IPS DF 4.7 (cell line): ENCODE data around the gene ZNF683.
"Not testable (repeated sequence)": the region's sequence is repeated elsewhere in the genome, so short reads cannot be mapped to it uniquely, and the experiment has no call there.

Experiments used
- DNase-seq: peaks from one replicate; pipeline ENCODE4 v3.0.0-alpha.2; 2013; ENCODE audit warnings: low spot score; ENCODE audit errors: extremely low read depth

The ZNF683 gene

GRCh38 chr1:26385063-26385462, 12.5 kb upstream of the ZNF683 start:
- DNase-seq, result not testable (repeated sequence)

DNA sequence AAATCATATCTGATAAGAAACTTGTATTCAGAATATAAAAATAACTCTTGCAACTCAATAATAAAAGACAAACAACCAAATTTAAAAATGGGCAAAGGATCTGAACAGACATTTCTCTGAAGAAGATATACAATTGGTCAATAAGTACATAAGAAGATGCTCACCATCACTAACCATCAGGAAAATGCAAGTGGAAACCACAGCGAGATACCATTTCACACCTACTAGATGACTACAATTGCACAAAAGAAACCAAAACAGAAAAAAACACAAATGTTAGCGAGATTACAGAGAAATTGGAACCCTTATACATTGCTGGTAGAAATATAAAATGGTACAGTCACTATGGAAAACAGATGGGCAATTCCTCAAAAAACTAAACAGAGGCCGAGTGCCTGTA, 11.5 kb upstream of the ZNF683 start:
- DNase-seq, result no peak

DNA sequence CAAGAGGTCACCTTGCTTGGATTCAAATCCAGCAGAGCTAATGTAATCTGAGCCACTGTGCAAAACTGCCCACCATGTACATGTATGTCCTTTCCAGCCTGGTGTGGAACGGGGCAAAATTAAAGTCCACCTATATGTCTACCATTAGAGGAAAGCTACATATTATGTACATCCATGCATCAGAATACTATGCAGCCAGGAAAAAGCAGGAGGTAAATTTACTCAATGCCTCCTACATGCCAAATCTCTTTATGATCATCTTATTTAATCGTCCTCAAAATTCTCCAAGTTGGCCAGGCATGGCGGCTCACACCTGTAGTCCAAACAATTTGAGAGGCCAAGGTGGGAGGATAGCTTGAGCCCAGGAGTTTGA, 6.3 kb upstream of the ZNF683 start:
- DNase-seq, result no peak

- no peak for DNase-seq
Observed at GRCh38 chr1:26378088-26378878, 5.7 kb upstream of the ZNF683 start.

GRCh38 chr1:26376050-26376449, 3.5 kb upstream of the ZNF683 start:
- no peak for DNase-seq

DNA sequence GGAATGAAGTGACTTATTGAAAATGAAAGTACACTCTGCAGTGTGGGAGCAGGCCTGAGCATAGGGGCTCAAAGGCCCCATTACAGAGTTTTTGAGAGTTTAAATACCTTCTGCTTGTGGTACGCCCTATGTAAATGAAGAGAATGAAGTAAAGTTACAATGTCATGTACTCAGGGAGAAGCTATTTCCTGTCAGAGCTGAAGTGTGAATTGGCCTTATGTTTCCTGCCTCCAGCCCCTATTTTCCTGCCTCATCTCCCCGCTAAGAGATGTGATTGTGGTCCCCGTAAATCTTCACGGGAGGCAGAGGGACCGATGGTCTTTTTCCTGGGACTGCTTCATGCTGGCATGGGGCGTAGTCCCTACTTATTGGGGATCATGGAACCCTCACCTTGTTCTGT, 2.5 kb upstream of the ZNF683 start:
- DNase-seq, result no peak

- not testable (repeated sequence) for DNase-seq
Observed at GRCh38 chr1:26374361-26374760, 1.8 kb upstream of the ZNF683 start.

DNA sequence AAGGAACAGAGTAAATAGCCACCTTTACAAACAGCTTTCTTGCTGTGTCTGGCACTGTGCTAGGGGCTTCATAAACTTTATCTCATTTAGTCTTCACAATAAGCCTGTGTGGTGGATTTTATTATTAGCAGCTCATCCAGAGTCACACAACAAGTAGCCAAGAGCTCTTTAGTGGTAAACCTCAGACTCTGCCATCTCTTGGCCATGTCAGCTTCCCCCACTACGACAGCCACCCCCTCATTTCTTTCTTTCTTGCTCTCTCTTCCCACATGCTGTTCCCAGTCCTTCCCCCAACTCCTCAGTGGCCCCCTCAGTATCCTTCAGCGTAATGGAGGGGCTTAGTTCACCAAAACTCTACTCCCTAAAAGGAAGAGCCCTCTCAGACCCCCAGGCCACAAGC, 1.2 kb upstream of the ZNF683 start:
- no peak for DNase-seq

DNA sequence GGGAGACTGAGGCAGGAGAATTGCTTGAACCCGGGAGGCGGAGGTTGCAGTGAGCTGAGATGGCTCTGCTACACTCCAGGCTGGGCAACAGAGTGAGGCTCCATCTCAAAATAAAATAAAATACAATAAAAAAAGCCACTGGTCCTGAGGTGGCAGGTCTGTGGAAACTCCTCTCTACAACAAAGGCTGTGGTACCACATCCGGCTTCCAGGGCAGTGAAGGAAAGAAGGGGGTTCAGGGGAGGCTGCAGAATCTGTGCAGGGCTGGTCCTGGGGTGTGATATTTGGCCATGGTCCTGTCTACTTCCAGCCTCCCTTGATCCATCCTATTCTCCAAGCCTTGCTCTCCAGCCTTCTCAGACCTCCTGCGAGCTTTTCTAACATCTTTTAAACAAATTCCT, 731 bp upstream of the ZNF683 start:
- no peak for DNase-seq

DNA sequence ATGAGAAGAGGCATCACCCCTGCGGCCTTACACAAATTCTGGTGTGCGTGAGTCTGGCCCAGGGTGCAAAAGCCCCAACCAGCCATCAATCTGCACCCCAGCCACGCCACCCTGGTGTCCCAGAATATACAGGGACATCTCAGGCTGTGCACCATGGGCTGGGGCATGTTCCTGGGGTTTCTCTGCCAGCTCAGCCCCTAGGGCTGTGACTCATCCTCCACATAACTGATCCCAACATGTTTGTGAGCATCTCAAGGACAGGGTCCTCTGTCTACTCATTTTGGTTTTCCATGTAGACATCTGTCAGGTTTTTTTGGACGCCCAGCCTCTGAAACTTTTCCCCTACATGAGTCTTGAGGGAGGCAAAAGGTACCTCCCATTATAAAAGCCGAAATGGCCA, 511 bp downstream of the ZNF683 start:
- no peak for DNase-seq

DNA sequence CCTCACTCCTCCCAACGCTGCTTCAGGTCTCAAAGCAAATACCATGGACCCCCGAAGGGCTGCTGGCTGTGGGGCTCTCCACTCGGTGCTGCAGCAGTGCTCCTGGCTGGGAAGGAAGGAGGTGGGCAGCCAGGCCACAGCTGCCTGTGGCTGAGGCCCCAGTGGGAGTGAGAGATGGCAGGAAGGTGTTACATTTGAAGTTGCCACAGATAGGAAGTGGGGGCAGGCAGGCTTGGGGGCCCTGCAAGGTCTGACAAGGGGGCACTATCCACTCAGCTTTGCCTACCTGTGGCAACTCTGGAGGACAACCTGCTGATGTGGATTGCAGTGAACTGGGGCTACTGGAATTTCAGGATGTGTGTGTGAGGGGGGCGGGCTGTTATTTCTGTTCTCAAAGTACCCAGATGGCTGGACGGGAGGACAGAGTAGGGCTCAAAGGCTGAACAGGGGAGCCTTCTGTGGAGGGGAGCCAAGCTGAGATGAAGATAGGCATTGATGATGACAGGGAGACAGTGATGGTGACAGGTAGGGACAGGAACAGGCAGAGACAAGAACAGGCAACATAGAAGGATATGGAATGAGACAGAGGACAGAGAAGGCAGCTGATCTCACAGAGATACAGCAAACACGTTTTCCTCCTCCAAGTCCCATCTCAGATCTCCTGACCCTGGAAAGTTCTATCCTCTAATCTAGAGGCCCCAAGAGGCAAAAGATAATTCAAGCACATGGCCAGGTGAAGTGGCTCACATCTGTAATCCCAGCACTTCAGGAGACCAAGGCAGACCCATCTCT, 1.8 kb downstream of the ZNF683 start:
- DNase-seq, result no peak

GRCh38 chr1:26368486-26368885, 4.1 kb downstream of the ZNF683 start:
- DNase-seq, result no peak

- DNase-seq, result no peak
Observed at GRCh38 chr1:26368006-26368405, 4.5 kb downstream of the ZNF683 start.

DNA sequence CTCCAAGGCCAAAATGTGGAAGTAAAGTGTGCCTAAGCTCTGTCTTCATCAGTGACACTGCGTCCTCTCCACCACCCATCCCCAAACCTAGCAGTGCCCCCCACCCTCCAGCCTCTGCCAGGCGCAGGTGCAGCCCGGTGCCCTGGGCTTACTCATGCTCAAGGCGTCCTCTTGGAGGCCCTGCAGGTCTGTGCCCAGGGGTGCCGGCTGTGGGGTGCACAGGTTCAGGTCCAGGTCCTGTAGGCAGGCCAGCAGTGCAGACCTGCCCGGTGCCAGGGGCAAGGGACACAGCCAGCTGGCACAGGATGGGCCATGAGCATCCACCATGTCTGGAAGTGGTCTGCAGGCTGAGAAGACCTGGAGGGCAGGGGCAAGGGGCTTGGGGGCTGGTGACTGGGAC, 5.1 kb downstream of the ZNF683 start:
- no peak for DNase-seq

DNA sequence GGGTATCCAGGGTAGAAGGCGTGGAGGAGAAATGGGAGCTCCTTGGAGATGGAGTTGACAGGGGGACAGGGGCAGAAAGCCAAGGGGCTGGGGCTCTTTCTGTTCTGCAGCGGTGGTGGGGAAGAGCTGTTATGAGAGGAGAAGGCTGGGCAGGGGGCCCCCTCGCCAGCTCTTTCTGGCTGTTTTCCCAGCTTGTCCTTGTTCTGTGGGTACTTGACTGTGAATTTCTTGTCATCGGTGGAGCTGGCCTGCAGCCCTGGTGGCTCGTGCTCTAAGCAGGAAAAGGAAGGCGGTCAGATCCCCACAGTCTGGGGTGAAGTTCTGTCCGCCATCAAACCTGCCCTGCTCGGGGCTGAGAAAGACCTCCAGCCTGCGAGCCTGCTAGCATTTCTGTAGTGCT, 7.6 kb downstream of the ZNF683 start:
- no peak for DNase-seq

- peak; percentile 79 for DNase-seq
Observed at GRCh38 chr1:26363549-26364448, 8.8 kb downstream of the ZNF683 start.

DNA sequence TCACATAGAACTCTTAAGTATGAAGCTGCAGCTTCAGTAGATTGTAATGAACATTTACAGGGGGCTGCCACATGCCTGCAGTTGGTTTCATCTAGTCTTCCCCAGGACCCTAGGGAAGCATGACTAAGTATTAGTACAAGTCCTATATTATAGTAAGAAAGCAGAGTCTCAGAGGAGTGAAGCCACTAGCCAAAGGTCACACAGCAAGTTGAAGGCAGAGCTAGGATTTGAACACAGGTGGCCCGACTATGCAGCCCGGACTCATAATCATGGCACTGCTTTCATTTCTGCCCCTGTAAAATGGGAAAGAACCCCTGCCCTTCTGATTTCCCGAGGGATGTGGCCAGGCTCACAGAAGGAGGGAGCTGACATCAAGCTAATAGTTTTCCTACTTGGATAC, 10.2 kb downstream of the ZNF683 start:
- no peak for DNase-seq

DNA sequence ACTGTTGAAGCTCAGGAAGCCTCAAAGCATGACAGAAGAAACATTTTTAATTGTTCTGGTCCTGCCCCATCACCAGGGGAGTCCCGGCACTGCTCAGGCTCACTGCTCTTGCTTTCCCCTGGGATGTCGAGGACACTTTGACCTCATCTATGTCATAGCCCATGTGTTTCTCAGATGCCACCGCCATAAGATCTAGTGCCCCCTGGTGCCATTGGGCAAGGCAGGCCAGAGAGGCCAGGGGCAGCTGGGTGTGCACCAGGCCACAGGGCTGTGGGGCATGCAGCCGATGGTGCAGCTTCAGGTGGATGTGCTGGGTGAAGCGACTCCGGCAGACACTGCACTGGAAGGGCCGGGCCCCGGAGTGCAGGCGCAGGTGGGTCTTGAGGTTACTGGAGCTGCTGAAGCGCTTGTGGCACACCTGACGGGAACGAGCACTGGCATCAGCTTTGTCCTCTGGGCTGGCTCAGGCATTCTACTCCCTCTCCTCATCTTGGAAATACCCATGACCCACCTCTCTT, 10.9 kb downstream of the ZNF683 start:
- DNase-seq, result no peak

DNA sequence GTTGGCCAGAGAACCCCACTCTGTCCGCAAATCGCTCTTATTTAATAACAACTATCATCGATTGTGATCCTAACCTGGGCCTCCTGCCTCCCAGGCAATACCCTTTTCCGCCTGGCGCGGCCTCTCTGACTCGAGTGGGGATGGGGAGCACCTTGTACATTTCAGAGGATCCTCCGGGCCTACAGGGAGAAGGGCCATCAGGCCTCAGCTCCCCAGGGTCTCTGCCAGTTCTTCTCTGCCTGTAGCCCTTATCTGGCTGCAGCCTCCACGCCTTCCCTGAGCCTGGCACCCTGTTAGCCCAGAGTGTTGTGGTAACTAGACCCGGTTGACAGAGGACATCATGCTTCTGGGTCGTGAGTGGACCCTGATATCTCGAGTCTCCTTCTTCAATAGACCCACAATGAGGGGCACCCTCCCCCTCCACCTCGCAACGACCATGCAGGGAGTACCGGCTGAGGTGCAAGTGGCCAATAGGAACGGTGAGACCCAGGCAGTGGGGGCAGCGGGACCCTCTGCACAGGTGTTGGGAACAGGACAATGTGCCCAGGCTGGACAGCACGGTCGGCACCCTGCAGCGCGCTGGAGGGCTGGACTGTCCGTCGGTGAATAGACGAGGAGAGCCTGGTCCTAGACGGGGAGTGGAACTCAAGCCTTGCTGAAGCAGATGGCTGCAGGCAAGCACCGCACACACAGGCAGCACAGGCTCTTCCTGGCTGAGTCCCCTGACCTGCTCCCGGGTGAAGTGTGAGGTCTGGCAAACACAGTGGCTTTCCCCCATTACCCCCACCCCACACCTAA, 11.5 kb downstream of the ZNF683 start:
- no peak for DNase-seq

GRCh38 chr1:26359981-26360806, 12.4 kb downstream of the ZNF683 start:
- no peak for DNase-seq
